Transverse colon (tissue), 4 donors: ENCODE results near the gene ZNF559. TPM values are rescaled to one million over a fixed set of nuclear protein-coding genes. Genes with fewer than 3 reads are reported as not detected.

ENCODE experiments used
- DNase-seq: peaks from one replicate; pipeline ENCODE4 v3.0.0-alpha.2; 2019
- H3K27ac ChIP-seq, 4 donors: fragments of 200-600 bp; sonication (generic); 2 replicates each; pipeline ENCODE4 v1.5.1; 2016 to 2018; ENCODE audit warnings: inconsistent platforms in 4 of 4
- H3K27me3 ChIP-seq: fragments of 200-600 bp; sonication (generic); 2 replicates; pipeline ENCODE4 v1.5.1; 2017; ENCODE audit warnings: inconsistent platforms
- H3K36me3 ChIP-seq, 4 donors: fragments of 200-600 bp; sonication (generic); 2 replicates each; pipeline ENCODE4 v1.5.1; 2017 to 2019; ENCODE audit warnings: inconsistent platforms in 4 of 4
- H3K4me1 ChIP-seq, 4 donors: fragments of 200-600 bp; sonication (generic); 2 replicates each; pipeline ENCODE4 v1.5.1; 2017 to 2020; ENCODE audit warnings: inconsistent platforms in 4 of 4
- H3K4me3 ChIP-seq, 4 donors: fragments of 200-600 bp; sonication (generic); 1 replicate in 1 of 4; 2 replicates in 3 of 4; pipeline versions ENCODE4 v1.5.1 to v1.6.1; 2017 to 2019; ENCODE audit warnings: inconsistent platforms in 4 of 4
- H3K9me3 ChIP-seq, 2 donors: fragments of 200-600 bp; sonication (generic); 2 replicates each; pipeline ENCODE4 v1.5.1; 2017 to 2019; ENCODE audit warnings: inconsistent platforms in 2 of 2
- EP300 ChIP-seq: sonication (generic); formaldehyde crosslinking; IDR thresholded peaks from one replicate; pipeline ENCODE4 v1.6.1; 2017; ENCODE audit warnings: antibody characterized with exemption, low read depth
- POLR2A ChIP-seq: fragments of 450-650 bp; IDR thresholded peaks from one replicate; pipeline ENCODE4 v1.6.1; 2016; ENCODE audit warnings: antibody characterized with exemption, mild to moderate bottlenecking, moderate library complexity
- POLR2AphosphoS5 ChIP-seq, 3 donors: sonication (generic); formaldehyde crosslinking; IDR thresholded peaks; one replicate each; pipeline ENCODE4 v1.6.1; 2016; ENCODE audit warnings: antibody characterized with exemption in 3 of 3
- WGBS, 2 donors: methylation state at CpG; one replicate each; pipeline ENCODE4 v1.1.5; 2018; ENCODE audit warnings: low coverage in 1 of 2; 5-methylcytosine and 5-hydroxymethylcytosine counted together
- in situ Hi-C, 4 donors: fragments of 200-750 bp; cut with MboI; loops; one replicate each; pipeline versions ENCODE4 v1.15.0 to v1.15.1; 2017; ENCODE audit warnings: low sequenced_read_pairs in 3 of 4, low pct_ligation_motif_present in 1 of 4, low pct_unique_long_range_greater_than_20kb in 1 of 4
- intact Hi-C: fragments of 100-400 bp; cut with DNase I; formaldehyde crosslinking; loops from one replicate; pipeline ENCODE4 v1.15.1; 2023; ENCODE audit warnings: low total_unique reads
- total RNA-seq, 4 donors: library from RNA; depleted of rRNA; stranded (reverse); fragments of >200 nt; gene quantifications; one replicate each; pipeline ENCODE4 v1.1.0, GENCODE V29; 2016
- TF ChIP-seq, protein P1 (sequence below), 5 experiments: fragments of 200-600 bp in 3 of 5; fragments of 450-650 bp in 2 of 5; sonication (generic) in 3 of 5; IDR thresholded peaks; 1 replicate in 2 of 5; 2 replicates in 3 of 5; pipeline ENCODE4 v1.5.1; 2016 to 2017; ENCODE audit warnings: antibody characterized with exemption in 5 of 5, inconsistent platforms in 3 of 5, mild to moderate bottlenecking in 2 of 5, moderate library complexity in 1 of 5

ZNF559 gene
- total RNA-seq, 4 donors from 2014 or later, result 4.4 to 106 (median 12.9) TPM

DNA sequence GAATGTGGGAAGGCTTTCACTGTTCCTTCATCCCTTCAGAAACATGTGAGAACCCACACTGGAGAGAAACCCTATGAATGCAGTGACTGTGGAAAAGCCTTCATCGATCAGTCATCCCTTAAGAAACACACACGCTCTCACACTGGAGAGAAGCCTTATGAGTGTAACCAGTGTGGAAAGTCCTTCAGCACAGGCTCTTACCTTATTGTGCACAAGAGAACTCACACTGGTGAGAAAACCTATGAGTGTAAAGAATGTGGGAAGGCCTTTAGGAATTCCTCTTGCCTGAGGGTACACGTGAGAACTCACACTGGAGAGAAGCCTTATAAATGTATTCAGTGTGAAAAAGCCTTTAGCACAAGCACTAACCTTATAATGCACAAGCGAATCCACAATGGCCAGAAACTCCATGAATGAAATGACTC, 57.4 kb downstream of the ZNF559 start:
- Histone ChIP-seq H3K36me3 (peaks cover 0 to 90% (median 43%) of the 10 kb centered on the region in 4 donors), H3K27me3 (no peaks in the 10 kb centered on the region), H3K9me3 (peaks cover 86 to 97% of the 10 kb centered on the region in 2 donors), H3K27ac (no peak overlapping the region), H3K4me3 (no peak overlapping the region), H3K4me1 (no peaks in the 10 kb centered on the region)
- DNase-seq, result no peak
- intact Hi-C loops, result no loop called here
- TF ChIP-seq POLR2AphosphoS5 (IDR thresholded peaks at IDR 0.05) (no peak), POLR2A (no peak), EP300 (no peak)
- TF ChIP-seq, protein P1, sequence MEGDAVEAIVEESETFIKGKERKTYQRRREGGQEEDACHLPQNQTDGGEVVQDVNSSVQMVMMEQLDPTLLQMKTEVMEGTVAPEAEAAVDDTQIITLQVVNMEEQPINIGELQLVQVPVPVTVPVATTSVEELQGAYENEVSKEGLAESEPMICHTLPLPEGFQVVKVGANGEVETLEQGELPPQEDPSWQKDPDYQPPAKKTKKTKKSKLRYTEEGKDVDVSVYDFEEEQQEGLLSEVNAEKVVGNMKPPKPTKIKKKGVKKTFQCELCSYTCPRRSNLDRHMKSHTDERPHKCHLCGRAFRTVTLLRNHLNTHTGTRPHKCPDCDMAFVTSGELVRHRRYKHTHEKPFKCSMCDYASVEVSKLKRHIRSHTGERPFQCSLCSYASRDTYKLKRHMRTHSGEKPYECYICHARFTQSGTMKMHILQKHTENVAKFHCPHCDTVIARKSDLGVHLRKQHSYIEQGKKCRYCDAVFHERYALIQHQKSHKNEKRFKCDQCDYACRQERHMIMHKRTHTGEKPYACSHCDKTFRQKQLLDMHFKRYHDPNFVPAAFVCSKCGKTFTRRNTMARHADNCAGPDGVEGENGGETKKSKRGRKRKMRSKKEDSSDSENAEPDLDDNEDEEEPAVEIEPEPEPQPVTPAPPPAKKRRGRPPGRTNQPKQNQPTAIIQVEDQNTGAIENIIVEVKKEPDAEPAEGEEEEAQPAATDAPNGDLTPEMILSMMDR (IDR thresholded peaks at IDR 0.05), result no peak
- in situ Hi-C loops, result no loop called here
- whole genome bisulfite sequencing, 2 donors, result 71 to 93% methylated on average over 4 of the region's 4 CpGs

Other genes with a start within 250 kb of the ZNF559 start
- not detected for gene OR1M1, start 237.1 kb upstream of the ZNF559 start, total RNA-seq
- not detected for gene OR7G2, start 216.7 kb upstream of the ZNF559 start, total RNA-seq
- gene OR7G1, start 208.4 kb upstream of the ZNF559 start, total RNA-seq, result not detected
- gene OR7G3, start 197.2 kb upstream of the ZNF559 start, total RNA-seq, result not detected
- gene ZNF317, start 183.8 kb upstream of the ZNF559 start, total RNA-seq, result 10 to 100 TPM; 20.6 to 25.1 (median 22.5) TPM
- 1 to 10 TPM in 1 of 4 donors, not detected in 3; 1.1 TPM for gene OR7D2, start 145.2 kb upstream of the ZNF559 start, total RNA-seq
- not detected for gene OR7D4, start 104.6 kb upstream of the ZNF559 start, total RNA-seq
- gene OR7E24, start 73.2 kb upstream of the ZNF559 start, total RNA-seq, result not detected
- 10 to 100 TPM in 2 of 4 donors, 1 to 10 TPM in 2; 2.0 to 17.1 (median 8.3) TPM for gene ZNF699, start 14.3 kb upstream of the ZNF559 start, total RNA-seq
- gene ZNF177, start 38.8 kb downstream of the ZNF559 start, total RNA-seq, result 1 to 10 TPM in 3 of 4 donors, not detected in 1; 1.8 to 4.2 (median 2.1) TPM
- gene ZNF266, start 111.4 kb downstream of the ZNF559 start, total RNA-seq, result 10 to 100 TPM; 15.0 to 67.5 (median 30.5) TPM
- not detected for gene ZNF560, start 174.4 kb downstream of the ZNF559 start, total RNA-seq
- 10 to 100 TPM in 2 of 4 donors, 1 to 10 TPM in 2; 6.5 to 29.9 (median 16.4) TPM for gene ZNF426, start 214.5 kb downstream of the ZNF559 start, total RNA-seq